ENCODE measurements around the gene MSMB. TPM values are rescaled to one million over a fixed set of nuclear protein-coding genes. Genes with fewer than 3 reads are reported as not detected.
A peak's percentile ranks its signal among the peaks of the same experiment; 100 is the strongest.

Gene MSMB
- total and polyA plus RNA-seq, 9 of the 15 experiments (the other 6 are each of a cell fraction or from before 2014, with no cell fraction given) = 0.21 to 0.60 TPM; not detected in 7

- no peak overlapping the region for H3K4me3 ChIP-seq
- H3K9me3 ChIP-seq (replicated peaks; ENCODE audit: control insufficient read depth, insufficient read depth, low read depth, low read length) = no peaks in the 10 kb centered on the region
- FAIRE-seq (no peak), DNase-seq (ENCODE audit: extremely low read depth in 1 of 4, low spot score in 3 of 4) (no peak), ATAC-seq (no peak)
- 0 out of 2 replicates have a peak overlapping the region, but pooled peaks have one; percentile 4 for H3K4me2 ChIP-seq (ENCODE audit: insufficient read depth, low read length)
- intact Hi-C loops (cut with micrococcal nuclease) (loop anchor here (5.0 kb wide), 5 partner anchors 202 to 1018 kb away; no protein-coding TSS in a partner anchor), in situ Hi-C loops (cut with MboI) (loop anchor here (5.0 kb wide), 1 partner anchor 563 kb away; no protein-coding TSS in a partner anchor)
- H4K20me1 ChIP-seq (replicated peaks; ENCODE audit: control insufficient read depth, insufficient read depth, low read length) = peaks cover 9% of the 10 kb centered on the region
- H3K36me3 ChIP-seq (ENCODE audit: control insufficient read depth, insufficient read depth, low read length) = peaks cover 49% of the 10 kb centered on the region
- H3K79me2 ChIP-seq (ENCODE audit: control insufficient read depth, insufficient read depth, low read length) = peaks cover 100% of the 10 kb centered on the region
- H3K27me3 ChIP-seq (ENCODE audit: control insufficient read depth in 2 of 2, insufficient read depth in 2 of 2, low read length in 2 of 2) = no peaks in the 10 kb centered on the region
- no peak overlapping the region for H2AFZ ChIP-seq (ENCODE audit: low read depth, low read length)
- peaks cover 24 to 64% of the 10 kb centered on the region in 2 experiments for H3K4me1 ChIP-seq (replicated peaks in 1 of 2; ENCODE audit: control insufficient read depth in 2 of 2, insufficient read depth in 2 of 2, low read length in 2 of 2)
- BruUV-seq (replicated peaks) = no TSS peak
- no peak overlapping the region; the same call in 2 of the 3 replicates for H3K27ac ChIP-seq (ENCODE audit: extremely low read depth, low read depth, low read length)
- H3K9me1 ChIP-seq (ENCODE audit: control insufficient read depth, insufficient read depth, low read length) = peaks cover 3% of the 10 kb centered on the region
- H3K9ac ChIP-seq (ENCODE audit: insufficient read depth in 1 of 2, low read depth in 2 of 2, low read length in 2 of 2) = peak overlapping the region; percentile 1 to 50; a peak in 2 of 4 replicates
- CTCF ChIA-PET (ENCODE audit: low intra/inter-chr PET ratio) = no interaction called here
- POLR2A ChIA-PET = interaction anchor here (1.1 to 11.8 kb wide), 2 partner anchors 9 to 18 kb away, joined by 4 to 136 read pairs; no protein-coding TSS in a partner anchor
- TF ChIP-seq CHD7 (IDR thresholded peaks at IDR 0.05; ENCODE audit: low read depth, low read length) (no peak), CHAMP1 (IDR thresholded peaks at IDR 0.05) (no peak), HCFC1 (IDR thresholded peaks at IDR 0.05; ENCODE audit: low read depth, low read length) (no peak), SMARCB1 (IDR thresholded peaks at IDR 0.05; ENCODE audit: insufficient read length, low read depth) (no peak), E2F6 (IDR thresholded peaks at IDR 0.05; ENCODE audit: borderline replicate concordance in 1 of 2, extremely low read depth in 1 of 2, insufficient read depth in 1 of 2, insufficient read length in 1 of 2, low read depth in 1 of 2, low read length in 1 of 2, poor library complexity in 1 of 2, severe bottlenecking in 1 of 2) (no peak), ZNF384 (IDR thresholded peaks at IDR 0.05; ENCODE audit: low read depth, low read length) (no peak)
Observed at GRCh38 chr10:46024948-46025347, 21.1 kb downstream of the MSMB start.
